Activated naive CD4-positive, alpha-beta T cell treated with anti-CD3 and anti-CD28 coated beads, Interleukin-2, amount 50 U/mL, for 16 hours (primary cell): ENCODE results near the gene SH3BP2.
A peak's percentile ranks its signal among the peaks of the same experiment; 100 is the strongest.

Experiments
- DNase-seq: peaks from one replicate; pipeline ENCODE4 v3.0.0-alpha.2; 2020

Gene SH3BP2

GRCh38 chr4:2822461-2823300 lies 29.8 kb downstream of the SH3BP2 start:
- no peak for DNase-seq

- DNase-seq: no peak
Measured at GRCh38 chr4:2823301-2823670, 30.4 kb downstream of the SH3BP2 start.

- no peak for DNase-seq
Measured at GRCh38 chr4:2823671-2824328, 30.9 kb downstream of the SH3BP2 start.

GRCh38 chr4:2824329-2824835 lies 31.5 kb downstream of the SH3BP2 start:
- DNase-seq: no peak

- DNase-seq: peak; percentile 10
Measured at GRCh38 chr4:2824836-2825381, 32.0 kb downstream of the SH3BP2 start.

GRCh38 chr4:2825740-2826139 lies 32.9 kb downstream of the SH3BP2 start:
- DNase-seq: peak; percentile 3

DNA sequence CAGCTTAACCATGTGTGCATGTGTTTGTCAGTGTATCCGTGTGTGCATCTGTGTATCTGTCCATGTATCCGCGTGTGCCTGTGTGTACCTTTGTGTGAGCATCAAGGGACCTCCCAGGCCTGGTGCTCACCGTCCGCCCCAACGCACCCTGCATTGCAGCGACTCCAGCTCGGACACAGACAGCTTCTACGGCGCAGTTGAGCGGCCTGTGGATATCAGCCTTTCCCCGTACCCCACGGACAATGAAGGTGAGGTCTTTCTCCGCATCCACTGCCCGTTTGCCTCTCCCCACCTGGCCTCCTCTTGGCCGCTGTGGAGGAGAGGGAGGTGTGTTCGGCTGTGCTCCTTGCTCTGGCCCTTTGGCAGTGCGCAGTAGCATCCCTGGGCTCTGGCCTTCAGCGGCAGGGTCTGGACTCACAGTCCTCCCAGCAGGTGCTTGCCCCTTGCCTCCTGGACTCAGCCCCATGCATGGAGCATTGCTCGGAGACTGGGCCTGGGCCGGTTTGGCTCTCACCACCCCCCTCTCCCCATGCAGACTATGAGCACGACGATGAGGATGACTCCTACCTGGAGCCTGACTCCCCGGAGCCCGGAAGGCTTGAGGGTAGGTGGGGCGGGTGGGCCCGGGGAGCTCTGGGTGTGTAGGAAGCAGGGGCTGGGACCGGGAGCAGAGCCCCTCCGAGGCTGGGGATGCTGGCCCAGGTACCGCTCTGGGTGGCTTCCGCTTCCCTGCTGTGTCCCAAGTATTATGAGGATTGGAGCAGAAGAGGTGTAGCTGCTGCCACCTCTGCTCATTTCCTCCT lies 34.4 kb downstream of the SH3BP2 start:
- DNase-seq: peak; percentile 8

DNA sequence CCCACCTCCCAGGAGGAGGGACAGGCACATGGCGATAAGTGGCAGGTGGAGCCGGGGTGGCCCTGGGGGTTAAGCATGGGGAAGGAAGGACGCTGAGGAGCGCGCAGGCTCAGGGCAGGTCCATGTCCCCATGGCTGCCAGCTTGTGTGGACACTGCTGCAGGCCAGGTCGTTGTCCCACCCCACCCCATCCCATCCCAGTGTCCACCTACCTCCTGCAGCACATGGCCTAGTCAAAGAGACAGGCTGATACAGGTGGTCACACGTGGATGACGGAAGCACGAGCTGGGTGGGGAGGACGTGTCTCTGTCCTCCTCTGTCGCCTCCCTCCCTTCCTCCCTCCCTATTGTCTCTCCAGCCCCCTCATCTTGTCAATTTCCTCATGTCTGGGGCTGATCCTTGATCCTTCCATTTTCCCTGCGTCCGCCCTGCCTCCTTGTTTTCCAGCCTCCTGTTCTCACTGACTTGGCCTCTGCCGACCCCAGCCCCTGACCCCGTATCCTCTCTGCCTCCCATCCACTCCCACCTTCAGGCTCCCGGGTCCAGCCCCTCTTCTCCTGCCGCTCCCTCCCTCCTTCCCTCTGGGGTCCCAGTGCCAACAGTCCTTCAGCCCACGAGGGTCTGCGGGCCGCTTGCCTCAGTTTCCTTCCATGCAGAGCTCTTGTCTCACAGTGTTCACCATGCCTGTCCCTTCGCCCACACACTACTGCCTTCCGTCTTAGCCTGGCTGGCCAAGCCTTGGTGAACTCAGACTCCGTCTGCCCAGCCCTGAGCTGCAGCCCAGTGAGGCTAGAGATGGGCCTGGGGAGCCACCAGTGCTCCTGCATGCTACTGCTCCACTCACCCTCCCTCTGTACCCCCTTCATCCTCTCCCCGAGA lies 35.2 kb downstream of the SH3BP2 start:
- DNase-seq: peak; percentile 6

DNA sequence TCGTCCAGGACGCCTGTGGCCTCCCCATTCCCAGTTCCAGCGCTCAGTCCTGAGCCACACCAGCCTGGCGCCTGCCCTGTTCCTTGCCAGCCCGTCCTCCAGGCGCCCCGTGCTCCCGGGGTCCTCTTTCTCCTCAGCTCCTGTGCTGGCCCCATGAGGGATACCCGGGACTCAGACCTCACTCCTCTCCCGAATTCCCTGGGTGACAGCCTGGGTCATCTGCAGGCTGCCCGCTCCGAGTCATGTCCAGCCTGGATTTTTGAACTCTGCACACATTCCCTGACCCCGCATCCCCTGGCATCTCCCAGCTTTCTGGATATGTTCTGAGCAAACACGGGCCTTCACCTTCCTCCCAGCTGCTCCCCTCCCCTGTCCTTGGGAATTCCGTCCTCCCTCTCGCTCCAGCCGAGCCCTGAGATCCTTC lies 35.9 kb downstream of the SH3BP2 start:
- peak; percentile 9 for DNase-seq

DNA sequence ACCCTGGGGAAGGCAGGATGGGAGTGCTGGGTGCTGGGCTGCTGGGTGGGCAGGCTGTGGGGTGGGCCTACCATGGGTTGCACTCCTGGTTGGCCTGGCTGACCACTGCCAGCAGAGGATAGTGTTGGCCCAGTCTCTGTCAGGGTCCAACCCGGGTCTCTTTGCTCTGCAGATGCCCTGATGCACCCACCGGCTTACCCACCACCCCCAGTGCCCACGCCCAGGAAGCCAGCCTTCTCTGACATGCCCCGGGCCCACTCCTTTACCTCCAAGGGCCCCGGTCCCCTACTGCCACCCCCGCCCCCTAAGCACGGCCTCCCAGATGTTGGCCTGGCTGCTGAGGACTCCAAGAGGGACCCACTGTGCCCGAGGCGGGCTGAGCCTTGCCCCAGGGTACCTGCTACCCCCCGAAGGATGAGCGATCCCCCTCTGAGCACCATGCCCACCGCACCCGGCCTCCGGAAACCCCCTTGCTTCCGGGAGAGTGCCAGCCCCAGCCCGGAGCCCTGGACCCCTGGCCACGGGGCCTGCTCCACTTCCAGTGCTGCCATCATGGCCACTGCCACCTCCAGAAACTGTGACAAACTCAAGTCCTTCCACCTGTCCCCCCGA lies 36.5 kb downstream of the SH3BP2 start:
- peak; percentile 10 for DNase-seq

- DNase-seq: peak; percentile 3
Measured at GRCh38 chr4:2829933-2830451, 37.1 kb downstream of the SH3BP2 start.

GRCh38 chr4:2830632-2831610 lies 38.0 kb downstream of the SH3BP2 start:
- peak; percentile 3 for DNase-seq

GRCh38 chr4:2831611-2832308 lies 38.9 kb downstream of the SH3BP2 start:
- peak; percentile 7 for DNase-seq

GRCh38 chr4:2832309-2832980 lies 39.6 kb downstream of the SH3BP2 start:
- peak; percentile 5 for DNase-seq

DNA sequence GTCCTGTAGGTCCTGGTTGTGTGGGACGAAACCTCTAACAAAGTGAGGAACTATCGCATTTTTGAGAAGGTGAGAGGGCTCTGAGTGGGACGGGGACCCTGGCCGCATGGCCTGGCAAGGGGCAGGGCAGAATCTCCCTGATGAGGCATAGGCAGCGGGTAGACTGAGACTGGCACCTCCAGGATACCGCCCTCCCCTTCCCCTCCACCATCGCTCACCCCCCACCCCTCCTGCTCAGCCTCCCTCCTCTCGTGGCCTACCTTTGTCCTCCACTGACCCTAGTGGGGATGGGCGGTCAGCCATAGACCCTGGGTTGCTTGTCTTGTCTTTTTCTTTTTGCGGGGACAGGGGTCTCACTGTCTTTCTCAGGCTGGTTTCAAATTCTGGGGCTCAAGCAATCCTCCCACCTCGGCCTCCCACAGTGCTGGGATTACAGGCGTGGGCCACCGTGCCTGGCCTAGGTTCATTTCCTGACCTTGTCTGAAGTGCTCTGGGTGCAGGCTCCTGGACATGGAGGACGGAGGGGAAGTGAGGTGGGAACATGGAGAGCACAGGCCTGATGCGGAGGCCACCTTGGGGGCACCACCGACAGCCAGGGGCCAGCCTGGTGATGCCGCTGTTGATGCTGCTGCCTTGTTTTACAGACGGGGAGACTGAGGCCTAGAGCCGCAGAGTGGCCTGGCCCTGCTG lies 40.2 kb downstream of the SH3BP2 start:
- peak; percentile 4 for DNase-seq

- no peak for DNase-seq
Measured at GRCh38 chr4:2833671-2834000, 40.8 kb downstream of the SH3BP2 start.

DNA sequence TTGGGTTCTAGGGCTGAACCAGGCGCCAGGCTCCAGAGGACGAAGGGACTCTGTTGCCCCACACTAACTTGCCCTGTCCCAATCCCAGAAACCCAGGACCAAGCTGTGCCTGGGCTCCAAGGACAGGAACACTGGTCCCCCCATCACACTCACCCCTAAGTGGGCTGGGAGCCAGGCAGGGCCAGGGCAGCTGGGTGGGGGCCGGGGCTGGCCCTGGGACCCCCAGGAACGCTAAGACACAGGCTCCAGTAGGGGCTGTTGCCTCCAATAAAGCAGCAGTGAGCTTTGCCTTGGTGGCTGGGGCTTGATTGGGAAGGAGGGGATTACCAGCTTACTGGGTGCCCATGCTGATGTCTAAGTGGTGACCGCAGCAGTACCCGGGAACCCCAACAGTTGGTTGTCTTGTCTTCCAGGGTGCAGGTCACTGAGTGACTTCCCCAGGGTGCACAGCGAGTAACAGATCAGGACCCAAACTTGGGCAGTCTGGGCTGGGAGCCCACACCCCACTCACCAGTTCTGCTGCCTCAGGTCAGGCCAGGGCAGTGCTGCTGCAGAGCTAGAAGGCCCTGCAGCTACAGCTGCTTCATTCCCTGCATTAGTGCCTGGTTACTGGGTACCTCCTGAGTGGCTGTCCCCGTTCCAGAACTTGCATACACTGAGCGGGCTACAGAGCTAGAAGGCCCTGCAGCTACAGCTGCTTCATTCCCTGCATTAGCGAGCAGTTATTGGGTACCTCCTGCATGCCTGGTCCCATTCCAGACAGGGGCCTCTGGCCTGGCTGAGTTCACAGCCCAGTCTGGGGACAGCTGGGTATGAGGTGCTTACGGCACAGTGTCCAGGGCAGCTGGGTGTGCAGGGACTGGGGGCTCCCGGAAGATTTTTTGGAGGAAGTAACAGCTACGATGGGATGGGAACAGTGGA lies 41.4 kb downstream of the SH3BP2 start:
- DNase-seq: no peak
